Measurements from ENCODE around the gene DMGDH.

DMGDH gene

GRCh38 chr5:79069488-79070349, at the start of gene DMGDH, which contains the start of gene BHMT2:
TSS of gene DMGDH (minus strand) at chr5:79069674. CDS start at chr5:79069620, 54 bp downstream.
TSS of gene BHMT2 (plus strand) at chr5:79069767. CDS start at chr5:79069783, 16 bp downstream.
- no peak within 1 kb of the TSS; the same call in 1 of the 2 replicates for H3K27ac ChIP-seq
- TF ChIP-seq ZFX (IDR thresholded peaks at IDR 0.05), result no peak
- TF ChIP-seq CTCF (conservative IDR thresholded peaks at IDR 0.05), result no peak

- no peak for TF ChIP-seq ZFX (IDR thresholded peaks at IDR 0.05)
- no peak for TF ChIP-seq CTCF (conservative IDR thresholded peaks at IDR 0.05)
- no peak overlapping the region for H3K27ac ChIP-seq
Observed at GRCh38 chr5:79112703-79113058, 43.2 kb upstream of the DMGDH start.

GRCh38 chr5:79111960-79112702, 42.7 kb upstream of the DMGDH start:
- TF ChIP-seq ZFX (IDR thresholded peaks at IDR 0.05) (no peak), CTCF (conservative IDR thresholded peaks at IDR 0.05) (no peak)
- H3K27ac ChIP-seq, result no peak overlapping the region

GRCh38 chr5:79111387-79111959, 42.0 kb upstream of the DMGDH start, which contains the start of gene BHMT:
TSS of gene BHMT (plus strand) at chr5:79111809. CDS start at chr5:79111886, 77 bp downstream.
- TF ChIP-seq CTCF (conservative IDR thresholded peaks at IDR 0.05) (no peak), ZFX (IDR thresholded peaks at IDR 0.05) (0 out of 2 replicates have a peak, but pooled peaks have one; percentile 7)

GRCh38 chr5:79109527-79110492, 40.3 kb upstream of the DMGDH start:
- H3K27ac ChIP-seq, result no peak overlapping the region
- TF ChIP-seq CTCF (conservative IDR thresholded peaks at IDR 0.05) (peak; percentile 65), ZFX (IDR thresholded peaks at IDR 0.05) (no peak)

More at GRCh38 chr5:79111387-79111959, 42.0 kb upstream of the DMGDH start, which contains the start of gene BHMT:
- H3K27ac ChIP-seq, result no peak within 1 kb of the TSS

GRCh38 chr5:79108792-79109191, 39.3 kb upstream of the DMGDH start:
- TF ChIP-seq ZFX (IDR thresholded peaks at IDR 0.05) (no peak), CTCF (conservative IDR thresholded peaks at IDR 0.05) (no peak)
- no peak overlapping the region for H3K27ac ChIP-seq

Data from C4-2B (cell line).